ENCODE data around the gene RIC1. TPM values are rescaled to one million over a fixed set of nuclear protein-coding genes. Genes with fewer than 3 reads are reported as not detected.
"Not testable (repeated sequence)": the region's sequence is repeated elsewhere in the genome, so short reads cannot be mapped to it uniquely, and the experiment has no call there.

Gene RIC1
- total and polyA plus RNA-seq, 8 donors = 21.5 to 32.9 (median 30.7) TPM

DNA sequence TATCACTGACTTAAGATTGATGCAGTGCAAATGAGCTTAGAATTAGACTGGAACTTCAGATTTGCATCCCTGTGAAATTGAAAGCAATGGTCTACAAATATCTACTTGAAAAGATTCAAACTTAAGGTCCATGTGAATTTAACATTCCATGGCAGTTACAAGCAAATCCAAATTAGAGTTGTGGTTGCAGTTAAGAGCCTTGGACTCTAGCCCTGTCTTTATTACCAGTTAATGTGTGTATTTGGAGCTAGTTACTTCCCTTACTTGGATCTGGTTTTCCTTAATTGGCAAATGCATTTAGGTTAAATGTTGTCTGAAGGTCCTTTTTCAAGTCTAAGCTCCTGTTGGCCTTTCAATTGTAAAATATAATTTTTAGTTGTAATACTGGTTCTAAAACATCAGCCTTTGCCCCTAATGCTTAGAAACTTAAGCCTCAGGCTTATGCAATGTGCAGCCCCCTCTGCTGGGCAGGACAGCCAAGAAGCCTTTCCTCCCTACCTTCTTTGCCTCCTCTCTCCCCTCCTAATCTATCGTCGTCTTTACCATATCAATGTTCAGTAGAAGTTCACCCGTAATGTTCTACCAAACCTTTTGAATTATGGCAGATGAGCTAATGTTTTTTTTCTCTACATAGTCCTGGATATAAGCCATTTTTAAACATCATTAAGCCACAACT lies 144.6 kb downstream of the RIC1 start:
- Histone ChIP-seq H3K36me3 (peaks cover 3 to 84% of the 10 kb centered on the region in 2 donors), H3K9me3 (peaks cover 0 to 12% of the 10 kb centered on the region in 2 donors), H3K4me1 (no peaks in the 10 kb centered on the region), H3K4me3 (no peak overlapping the region), H3K27ac (no peak overlapping the region), H3K27me3 (no peaks in the 10 kb centered on the region)
- ATAC-seq = no peak
- DNase-seq = no peak
- TF ChIP-seq, protein P1, sequence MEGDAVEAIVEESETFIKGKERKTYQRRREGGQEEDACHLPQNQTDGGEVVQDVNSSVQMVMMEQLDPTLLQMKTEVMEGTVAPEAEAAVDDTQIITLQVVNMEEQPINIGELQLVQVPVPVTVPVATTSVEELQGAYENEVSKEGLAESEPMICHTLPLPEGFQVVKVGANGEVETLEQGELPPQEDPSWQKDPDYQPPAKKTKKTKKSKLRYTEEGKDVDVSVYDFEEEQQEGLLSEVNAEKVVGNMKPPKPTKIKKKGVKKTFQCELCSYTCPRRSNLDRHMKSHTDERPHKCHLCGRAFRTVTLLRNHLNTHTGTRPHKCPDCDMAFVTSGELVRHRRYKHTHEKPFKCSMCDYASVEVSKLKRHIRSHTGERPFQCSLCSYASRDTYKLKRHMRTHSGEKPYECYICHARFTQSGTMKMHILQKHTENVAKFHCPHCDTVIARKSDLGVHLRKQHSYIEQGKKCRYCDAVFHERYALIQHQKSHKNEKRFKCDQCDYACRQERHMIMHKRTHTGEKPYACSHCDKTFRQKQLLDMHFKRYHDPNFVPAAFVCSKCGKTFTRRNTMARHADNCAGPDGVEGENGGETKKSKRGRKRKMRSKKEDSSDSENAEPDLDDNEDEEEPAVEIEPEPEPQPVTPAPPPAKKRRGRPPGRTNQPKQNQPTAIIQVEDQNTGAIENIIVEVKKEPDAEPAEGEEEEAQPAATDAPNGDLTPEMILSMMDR (IDR thresholded peaks at IDR 0.05) = no peak
- intact Hi-C loops (cut with DNase I) = no loop called here

DNA sequence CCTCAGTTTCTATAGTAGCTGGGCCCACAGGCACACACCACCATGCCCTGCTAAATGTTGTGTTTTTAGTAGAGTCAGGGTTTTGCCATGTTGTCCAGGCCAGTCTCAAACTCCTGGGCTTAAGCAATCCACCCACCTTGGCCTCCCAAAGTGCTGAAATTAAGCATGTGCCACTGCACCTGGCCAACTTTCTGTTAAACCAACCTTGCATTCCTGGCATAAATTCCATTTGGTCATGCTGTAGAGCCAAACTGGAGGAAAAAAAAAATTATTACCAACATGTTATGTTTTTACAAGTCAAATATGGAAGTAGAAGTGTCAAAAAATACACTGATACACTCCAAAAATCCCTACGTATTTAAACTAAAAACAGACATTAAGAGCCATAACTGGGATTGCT lies 149.9 kb downstream of the RIC1 start:
- Histone ChIP-seq H3K9me3 (peaks cover 0 to 21% of the 10 kb centered on the region in 2 donors), H3K27ac (no peak overlapping the region), H3K36me3 (peaks cover 8 to 69% of the 10 kb centered on the region in 2 donors), H3K4me3 (no peak overlapping the region), H3K4me1 (no peaks in the 10 kb centered on the region), H3K27me3 (no peaks in the 10 kb centered on the region)
- ATAC-seq = no peak
- intact Hi-C loops (cut with DNase I) = no loop called here
- DNase-seq = no peak
- TF ChIP-seq, protein P1 (IDR thresholded peaks at IDR 0.05) = no peak

DNA sequence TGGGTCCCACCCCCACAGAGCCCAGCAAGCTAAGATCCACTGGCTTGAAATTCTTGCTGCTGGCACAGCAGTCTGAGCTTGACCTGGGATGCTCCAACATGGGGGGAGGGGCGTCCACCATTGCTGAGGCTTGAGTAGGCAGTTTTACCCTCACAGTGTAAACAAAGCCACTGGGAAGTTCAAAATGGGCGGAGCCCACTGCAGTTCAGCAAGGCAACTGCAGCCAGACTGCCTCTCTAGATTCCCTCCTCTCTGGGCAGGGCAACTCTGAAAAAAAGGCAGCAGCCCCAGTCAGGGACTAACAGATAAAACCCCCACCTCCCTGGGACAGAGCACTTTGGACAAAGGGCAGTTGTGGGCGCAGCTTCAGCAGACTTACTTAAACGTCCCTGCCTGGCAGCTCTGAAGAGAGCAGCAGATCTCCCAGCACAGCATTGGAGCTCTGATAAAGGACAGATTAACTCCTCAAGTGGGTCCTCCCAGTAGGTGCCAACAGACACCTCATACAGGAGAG lies 150.9 kb downstream of the RIC1 start:
- DNase-seq; H3K27me3 ChIP-seq; ATAC-seq; H3K27ac ChIP-seq; intact Hi-C loops (cut with DNase I); H3K4me1 ChIP-seq; H3K4me3 ChIP-seq: not testable (repeated sequence)
- H3K9me3 ChIP-seq = peaks cover 0 to 21% of the 10 kb centered on the region in 2 donors
- peaks cover 8 to 60% of the 10 kb centered on the region in 2 donors for H3K36me3 ChIP-seq

DNA sequence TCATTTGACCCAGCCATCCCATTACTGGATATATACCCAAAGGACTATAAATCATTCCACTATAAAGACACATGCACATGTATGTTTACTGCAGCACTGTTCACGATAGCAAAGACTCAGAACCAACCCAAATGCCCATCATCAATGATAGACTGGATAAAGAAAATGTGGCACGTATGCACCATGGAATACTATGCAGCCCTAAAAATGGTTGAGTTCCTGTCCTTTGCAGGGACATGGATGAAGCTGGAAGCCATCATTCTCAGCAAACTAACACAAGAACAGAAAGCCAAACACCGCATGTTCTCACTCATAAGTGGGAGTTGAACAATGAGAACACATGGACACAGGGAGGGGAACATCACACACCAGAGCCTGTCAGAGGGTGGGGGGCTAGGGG lies 154.5 kb downstream of the RIC1 start:
- ATAC-seq; H3K27me3 ChIP-seq; intact Hi-C loops (cut with DNase I); H3K9me3 ChIP-seq; DNase-seq; H3K27ac ChIP-seq; H3K4me3 ChIP-seq: not testable (repeated sequence)
- peaks cover 0 to 18% of the 10 kb centered on the region in 2 donors for H3K4me1 ChIP-seq
- H3K36me3 ChIP-seq = peaks cover 4 to 52% of the 10 kb centered on the region in 2 donors

DNA sequence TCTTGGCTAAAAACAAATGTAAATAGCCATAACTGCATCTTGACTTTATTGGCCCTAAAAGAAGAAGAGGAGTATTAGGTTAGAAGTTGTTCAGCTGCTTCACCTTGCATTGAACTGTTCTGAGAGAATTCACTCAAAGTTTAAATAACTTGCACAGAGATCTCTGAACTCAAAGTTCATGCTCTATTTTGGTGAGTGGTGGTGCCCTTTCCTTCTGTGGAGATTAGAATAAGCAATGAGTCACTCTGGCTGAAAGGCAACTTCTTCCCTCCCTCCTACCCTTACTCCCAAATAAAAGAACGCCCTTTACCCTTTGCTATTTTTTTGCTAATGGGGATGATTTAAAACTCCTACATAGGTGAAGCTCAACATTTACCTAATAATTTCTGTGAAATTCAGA lies 155.1 kb downstream of the RIC1 start:
- no peak for DNase-seq
- peak; percentile 24 for ATAC-seq
- Histone ChIP-seq H3K27me3 (no peaks in the 10 kb centered on the region), H3K4me3 (no peak overlapping the region), H3K9me3 (peaks cover 0 to 4% of the 10 kb centered on the region in 2 donors), H3K27ac (peak overlapping the region in 1 of 2 donors; percentile 31), H3K36me3 (peaks cover under 1 to 46% of the 10 kb centered on the region in 2 donors), H3K4me1 (peaks cover 0 to 18% of the 10 kb centered on the region in 2 donors)
- TF ChIP-seq, protein P1 (IDR thresholded peaks at IDR 0.05) = no peak
- intact Hi-C loops (cut with DNase I) = no loop called here

DNA sequence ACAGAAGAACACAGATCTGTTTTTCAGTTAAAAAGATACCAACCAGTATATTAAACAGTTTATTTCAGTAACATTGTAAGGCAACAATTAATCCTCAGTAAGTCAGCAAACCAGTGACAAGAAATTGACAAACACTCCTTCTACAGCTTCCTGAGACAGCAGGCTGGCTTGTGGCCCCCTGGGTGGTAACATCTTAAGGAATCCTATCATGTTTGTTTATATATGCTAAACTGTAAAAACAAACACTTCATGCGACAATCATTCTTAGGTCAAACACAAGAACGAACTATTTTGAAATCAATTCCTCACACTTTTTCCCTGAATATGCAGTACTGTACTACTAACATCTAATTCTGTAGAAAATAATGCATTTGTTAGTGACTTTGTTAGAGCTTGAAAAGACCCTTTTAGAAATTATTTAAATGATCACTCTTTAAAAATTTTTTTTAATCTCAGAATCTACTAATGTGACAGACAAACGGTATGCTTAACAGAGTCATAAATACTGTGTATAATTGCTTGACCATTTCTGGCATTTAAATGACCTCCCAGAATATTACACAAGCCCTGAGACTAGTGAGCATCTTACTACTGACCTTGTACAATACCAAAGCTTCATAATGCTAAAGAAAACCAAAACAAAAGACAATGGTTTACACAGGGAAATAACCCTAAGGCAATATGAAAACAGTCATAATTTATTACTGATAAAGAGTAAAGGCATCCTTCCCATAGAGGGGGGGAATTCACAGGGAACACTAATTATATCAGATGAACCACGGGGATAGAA lies 155.8 kb downstream of the RIC1 start:
- TF ChIP-seq, protein P1 (IDR thresholded peaks at IDR 0.05) = no peak
- H3K4me1 ChIP-seq = peaks cover 0 to 18% of the 10 kb centered on the region in 2 donors
- peak overlapping the region in 1 of 2 donors; percentile 31 for H3K27ac ChIP-seq
- intact Hi-C loops (cut with DNase I) = no loop called here
- DNase-seq (no peak), ATAC-seq (no peak)
- H3K36me3 ChIP-seq = peaks cover 0 to 39% of the 10 kb centered on the region in 2 donors
- peaks cover 0 to 2% of the 10 kb centered on the region in 2 donors for H3K9me3 ChIP-seq
- no peaks in the 10 kb centered on the region for H3K27me3 ChIP-seq
- no peak overlapping the region for H3K4me3 ChIP-seq

Measured in left lung (tissue), 10 donors.